ENCODE measurements around the gene NLN. TPM values are rescaled to one million over a fixed set of nuclear protein-coding genes. Genes with fewer than 3 reads are reported as not detected.

Gene NLN
- total and polyA plus RNA-seq, 9 of the 15 experiments (the other 6 are each of a cell fraction or from before 2014, with no cell fraction given) = 6.9 to 45.2 (median 28.8) TPM

DNA sequence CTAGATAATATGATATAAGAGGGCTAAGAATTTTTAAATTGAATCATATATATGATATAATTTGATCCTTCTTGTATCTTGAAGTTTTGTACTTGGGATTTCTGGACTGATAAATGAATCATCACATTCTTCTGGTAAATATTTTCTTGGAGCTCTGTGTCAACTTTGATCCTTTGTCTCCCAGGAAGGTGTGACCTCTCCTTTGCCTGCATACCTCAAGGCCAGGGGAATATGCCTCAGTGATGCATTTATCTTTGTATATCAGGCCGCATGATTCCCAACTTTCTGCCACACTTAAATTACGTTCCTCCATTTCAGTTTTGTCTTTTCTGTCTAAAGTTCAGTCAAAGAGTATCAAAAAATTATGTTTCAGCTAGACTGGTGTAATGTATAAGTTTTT lies 101.2 kb downstream of the NLN start:
- DNase-seq (ENCODE audit: extremely low read depth in 1 of 4, low spot score in 3 of 4) (no peak), FAIRE-seq (no peak), ATAC-seq (no peak)
- intact Hi-C loops (cut with micrococcal nuclease) (no loop called here), in situ Hi-C loops (cut with MboI) (no loop called here)
- Histone ChIP-seq H3K4me1 (replicated peaks in 1 of 2; ENCODE audit: control insufficient read depth in 2 of 2, insufficient read depth in 2 of 2, low read length in 2 of 2) (no peaks in the 10 kb centered on the region), H3K79me2 (ENCODE audit: control insufficient read depth, insufficient read depth, low read length) (no peaks in the 10 kb centered on the region), H3K9me3 (replicated peaks; ENCODE audit: control insufficient read depth, insufficient read depth, low read depth, low read length) (no peaks in the 10 kb centered on the region), H3K36me3 (ENCODE audit: control insufficient read depth, insufficient read depth, low read length) (peaks cover 12% of the 10 kb centered on the region; the same call in 2 of the 3 replicates), H4K20me1 (replicated peaks; ENCODE audit: control insufficient read depth, insufficient read depth, low read length) (no peaks in the 10 kb centered on the region), H3K9me1 (ENCODE audit: control insufficient read depth, insufficient read depth, low read length) (no peaks in the 10 kb centered on the region), H3K27ac (ENCODE audit: extremely low read depth, low read depth, low read length) (no peak overlapping the region), H3K27me3 (ENCODE audit: control insufficient read depth in 2 of 2, insufficient read depth in 2 of 2, low read length in 2 of 2) (no peaks in the 10 kb centered on the region), H2AFZ (ENCODE audit: low read depth, low read length) (no peak overlapping the region), H3K9ac (ENCODE audit: insufficient read depth in 1 of 2, low read depth in 2 of 2, low read length in 2 of 2) (no peak overlapping the region), H3K4me3 (no peak overlapping the region), H3K4me2 (ENCODE audit: insufficient read depth, low read length) (no peak overlapping the region)
- 86% methylated on average over 2 of the region's 2 CpGs for WGBS (ENCODE audit: insufficient coverage, low coverage, missing lambda C conversion rate)
- ChIA-PET CTCF (ENCODE audit: low intra/inter-chr PET ratio) (no interaction called here), POLR2A (interaction anchor here (1.1 kb wide), 1 partner anchor 11 kb away, joined by 3 read pairs; no protein-coding TSS in a partner anchor)
- no TSS peak for BruUV-seq (replicated peaks)
- no peak for TF ChIP-seq TCFL5 (CRISPR knock-in tag; conservative IDR thresholded peaks at IDR 0.05)
- TF ChIP-seq PRMT5 (CRISPR knock-in tag; IDR thresholded peaks at IDR 0.05) = no peak
- TF ChIP-seq KDM1A (IDR thresholded peaks at IDR 0.05) = no peak
- no peak for TF ChIP-seq RBM39 (optimal IDR thresholded peaks at IDR 0.05; ENCODE audit: low read depth, low read length)

- Histone ChIP-seq H3K4me1 (replicated peaks in 1 of 2; ENCODE audit: control insufficient read depth in 2 of 2, insufficient read depth in 2 of 2, low read length in 2 of 2) (no peaks in the 10 kb centered on the region), H3K27ac (ENCODE audit: extremely low read depth, low read depth, low read length) (no peak overlapping the region), H4K20me1 (replicated peaks; ENCODE audit: control insufficient read depth, insufficient read depth, low read length) (no peaks in the 10 kb centered on the region), H3K36me3 (ENCODE audit: control insufficient read depth, insufficient read depth, low read length) (peaks cover 12% of the 10 kb centered on the region; the same call in 2 of the 3 replicates), H3K4me3 (no peak overlapping the region), H3K27me3 (ENCODE audit: control insufficient read depth in 2 of 2, insufficient read depth in 2 of 2, low read length in 2 of 2) (no peaks in the 10 kb centered on the region), H3K9me1 (ENCODE audit: control insufficient read depth, insufficient read depth, low read length) (no peaks in the 10 kb centered on the region), H3K79me2 (ENCODE audit: control insufficient read depth, insufficient read depth, low read length) (no peaks in the 10 kb centered on the region), H3K9me3 (replicated peaks; ENCODE audit: control insufficient read depth, insufficient read depth, low read depth, low read length) (no peaks in the 10 kb centered on the region), H3K9ac (ENCODE audit: insufficient read depth in 1 of 2, low read depth in 2 of 2, low read length in 2 of 2) (no peak overlapping the region), H2AFZ (ENCODE audit: low read depth, low read length) (no peak overlapping the region), H3K4me2 (ENCODE audit: insufficient read depth, low read length) (no peak overlapping the region)
- no peak for ATAC-seq
- intact Hi-C loops (cut with micrococcal nuclease) = no loop called here
- in situ Hi-C loops (cut with MboI) = no loop called here
- FAIRE-seq = no peak
- WGBS (ENCODE audit: insufficient coverage, low coverage, missing lambda C conversion rate) = 84% methylated on average over 4 of the region's 4 CpGs
- BruUV-seq (replicated peaks) = no TSS peak
- CTCF ChIA-PET (ENCODE audit: low intra/inter-chr PET ratio) = no interaction called here
- POLR2A ChIA-PET = interaction anchor here (0.7 to 1.1 kb wide), 2 partner anchors 10 to 41 kb away, joined by 3 read pairs; no protein-coding TSS in a partner anchor
- no peak for DNase-seq (ENCODE audit: extremely low read depth in 1 of 4, low spot score in 3 of 4)
- TF ChIP-seq, protein P1, sequence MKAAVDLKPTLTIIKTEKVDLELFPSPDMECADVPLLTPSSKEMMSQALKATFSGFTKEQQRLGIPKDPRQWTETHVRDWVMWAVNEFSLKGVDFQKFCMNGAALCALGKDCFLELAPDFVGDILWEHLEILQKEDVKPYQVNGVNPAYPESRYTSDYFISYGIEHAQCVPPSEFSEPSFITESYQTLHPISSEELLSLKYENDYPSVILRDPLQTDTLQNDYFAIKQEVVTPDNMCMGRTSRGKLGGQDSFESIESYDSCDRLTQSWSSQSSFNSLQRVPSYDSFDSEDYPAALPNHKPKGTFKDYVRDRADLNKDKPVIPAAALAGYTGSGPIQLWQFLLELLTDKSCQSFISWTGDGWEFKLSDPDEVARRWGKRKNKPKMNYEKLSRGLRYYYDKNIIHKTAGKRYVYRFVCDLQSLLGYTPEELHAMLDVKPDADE (conservative IDR thresholded peaks at IDR 0.05; ENCODE audit: control insufficient read depth, low read depth, low read length) = no peak
- TF ChIP-seq SP1 (CRISPR knock-in tag; IDR thresholded peaks at IDR 0.05) = no peak
- TF ChIP-seq ESRRB (CRISPR knock-in tag; IDR thresholded peaks at IDR 0.05; ENCODE audit: borderline replicate concordance) = no peak
- TF ChIP-seq UBTF (IDR thresholded peaks at IDR 0.05; ENCODE audit: borderline replicate concordance in 1 of 2, low read depth in 2 of 2, low read length in 2 of 2) = no peak
- no peak for TF ChIP-seq U2AF2 (optimal IDR thresholded peaks at IDR 0.05; ENCODE audit: low read depth, low read length)
- no peak for TF ChIP-seq SMAD3 (CRISPR knock-in tag; conservative IDR thresholded peaks at IDR 0.05)
- no peak for TF ChIP-seq PCBP1 (IDR thresholded peaks at IDR 0.05; ENCODE audit: low read depth, low read length, poor library complexity, severe bottlenecking)
- no peak for TF ChIP-seq ZNF668 (CRISPR knock-in tag; IDR thresholded peaks at IDR 0.05)
- TF ChIP-seq MCM3 (IDR thresholded peaks at IDR 0.05) = no peak
- no peak for TF ChIP-seq NCOA1 (IDR thresholded peaks at IDR 0.05; ENCODE audit: low read depth)
Observed at GRCh38 chr5:65823845-65824445, 101.9 kb downstream of the NLN start.
